ENCODE data around the gene EXD1.

EXD1 gene

GRCh38 chr15:41231422-41232226 lies 1.1 kb upstream of the EXD1 start (continued):
- no peak for TF ChIP-seq TSHZ2 (CRISPR knock-in tag; IDR thresholded peaks at IDR 0.05)
- TF ChIP-seq ZFP30 (CRISPR knock-in tag; IDR thresholded peaks at IDR 0.05): no peak
- no peak for TF ChIP-seq ZFP3 (CRISPR knock-in tag; IDR thresholded peaks at IDR 0.05)
- TF ChIP-seq PATZ1 (CRISPR knock-in tag; IDR thresholded peaks at IDR 0.05; ENCODE audit: borderline replicate concordance): no peak
- TF ChIP-seq ZC3H10 (CRISPR knock-in tag; IDR thresholded peaks at IDR 0.05): no peak
- TF ChIP-seq ARNTL (CRISPR knock-in tag; IDR thresholded peaks at IDR 0.05; ENCODE audit: borderline replicate concordance, low read depth): no peak
- no peak for TF ChIP-seq ZNF70 (CRISPR knock-in tag; IDR thresholded peaks at IDR 0.05)
- no peak for TF ChIP-seq BACH2 (CRISPR knock-in tag; IDR thresholded peaks at IDR 0.05; ENCODE audit: borderline replicate concordance)
- TF ChIP-seq ZNF565 (CRISPR knock-in tag; conservative IDR thresholded peaks at IDR 0.05; ENCODE audit: low read depth): no peak
- TF ChIP-seq TCF4 (CRISPR knock-in tag; IDR thresholded peaks at IDR 0.05; ENCODE audit: borderline replicate concordance): no peak
- TF ChIP-seq GLIS3 (CRISPR knock-in tag; IDR thresholded peaks at IDR 0.05): no peak
- no peak for TF ChIP-seq ZNF8 (CRISPR knock-in tag; IDR thresholded peaks at IDR 0.05)
- no peak for TF ChIP-seq TOX (CRISPR knock-in tag; IDR thresholded peaks at IDR 0.05; ENCODE audit: borderline replicate concordance)

GRCh38 chr15:41230345-41230649 lies 260 bp downstream of the EXD1 start:
- TF ChIP-seq ARNTL (CRISPR knock-in tag; IDR thresholded peaks at IDR 0.05; ENCODE audit: borderline replicate concordance, low read depth) (no peak), TSHZ2 (CRISPR knock-in tag; IDR thresholded peaks at IDR 0.05) (no peak)
- ATAC-seq: no peak

GRCh38 chr15:41219381-41219780 lies 11.2 kb downstream of the EXD1 start:
- TF ChIP-seq CSRNP3 (CRISPR knock-in tag; IDR thresholded peaks at IDR 0.05): no peak
- no peak for TF ChIP-seq ZNF565 (CRISPR knock-in tag; conservative IDR thresholded peaks at IDR 0.05; ENCODE audit: low read depth)
- no peak for TF ChIP-seq TSHZ2 (CRISPR knock-in tag; IDR thresholded peaks at IDR 0.05)
- no peak for ATAC-seq
